GM19035 (cell line): ENCODE data around the gene CYP26C1.
"Not testable (repeated sequence)": the region's sequence is repeated elsewhere in the genome, so short reads cannot be mapped to it uniquely, and the experiment has no call there.

ENCODE experiments used
- ATAC-seq: cut with Tn5 transposase; IDR thresholded peaks from one replicate; pipeline ENCODE4 v1.9.1; 2021; ENCODE audit not compliant: unreplicated experiment

CYP26C1 gene

DNA sequence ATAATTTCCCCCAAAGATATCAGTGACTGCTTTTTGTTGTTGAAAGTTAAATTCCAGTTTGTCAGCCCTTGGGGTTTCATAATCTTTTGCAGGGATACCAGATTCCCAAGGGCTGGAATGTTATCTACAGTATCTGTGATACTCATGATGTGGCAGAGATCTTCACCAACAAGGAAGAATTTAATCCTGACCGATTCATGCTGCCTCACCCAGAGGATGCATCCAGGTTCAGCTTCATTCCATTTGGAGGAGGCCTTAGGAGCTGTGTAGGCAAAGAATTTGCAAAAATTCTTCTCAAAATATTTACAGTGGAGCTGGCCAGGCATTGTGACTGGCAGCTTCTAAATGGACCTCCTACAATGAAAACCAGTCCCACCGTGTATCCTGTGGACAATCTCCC lies 16.3 kb downstream of the CYP26C1 start:
- ATAC-seq: no peak

DNA sequence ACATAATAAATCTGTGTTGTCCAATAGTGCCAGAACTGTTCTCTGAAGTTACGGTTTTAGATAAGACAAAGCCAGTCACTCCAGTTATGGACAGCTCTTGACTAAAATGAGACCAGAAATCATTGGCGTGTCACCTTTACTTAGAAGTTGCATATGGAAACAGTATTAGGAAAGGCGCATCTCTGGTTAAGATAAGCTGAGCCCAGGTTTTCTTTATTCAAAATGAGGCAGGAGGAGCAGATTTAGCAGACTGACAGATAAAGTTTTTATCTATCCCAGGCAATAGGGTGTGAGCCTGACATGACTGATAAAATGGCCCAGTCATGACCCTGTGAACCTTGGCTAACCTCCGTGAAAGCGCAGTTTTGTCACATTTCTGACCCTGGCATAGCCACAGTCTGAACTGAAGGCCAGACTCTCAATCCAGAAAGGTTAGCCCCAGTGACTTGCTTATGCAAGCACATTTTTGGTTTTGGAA lies 17.3 kb downstream of the CYP26C1 start:
- no peak for ATAC-seq

DNA sequence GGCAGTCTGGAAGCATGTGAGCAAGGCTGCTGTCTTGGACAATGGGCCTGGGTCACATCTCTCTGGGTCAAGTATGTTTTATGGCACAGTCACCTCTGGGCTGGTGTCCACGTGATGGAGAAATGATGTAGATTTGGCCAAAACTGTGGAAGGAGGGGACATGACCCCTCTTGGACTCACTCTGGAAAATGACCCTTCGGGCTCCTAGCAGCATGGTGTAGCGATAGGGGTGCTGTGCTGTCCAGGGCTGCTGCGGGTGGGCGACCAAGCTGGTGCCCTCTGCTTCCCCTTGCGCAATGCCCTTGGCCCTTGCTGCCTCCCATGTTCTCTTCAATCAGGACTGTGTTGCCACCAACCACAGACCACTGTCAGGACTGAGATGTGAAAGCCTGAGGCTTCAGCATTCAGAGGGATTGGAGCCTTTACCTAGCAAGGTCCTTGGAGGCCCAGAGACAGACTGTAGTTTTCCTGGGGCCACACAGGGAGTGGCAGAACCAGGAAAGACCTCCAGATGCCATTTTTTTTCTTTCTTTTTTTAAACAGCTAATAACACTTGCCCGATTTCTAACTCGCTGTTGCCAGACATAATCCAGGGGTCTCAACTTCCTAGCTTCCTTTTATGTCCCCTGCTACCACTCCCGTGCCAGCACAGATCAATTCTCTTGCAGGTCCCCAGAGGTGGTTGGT lies 19.2 kb downstream of the CYP26C1 start:
- ATAC-seq: no peak

DNA sequence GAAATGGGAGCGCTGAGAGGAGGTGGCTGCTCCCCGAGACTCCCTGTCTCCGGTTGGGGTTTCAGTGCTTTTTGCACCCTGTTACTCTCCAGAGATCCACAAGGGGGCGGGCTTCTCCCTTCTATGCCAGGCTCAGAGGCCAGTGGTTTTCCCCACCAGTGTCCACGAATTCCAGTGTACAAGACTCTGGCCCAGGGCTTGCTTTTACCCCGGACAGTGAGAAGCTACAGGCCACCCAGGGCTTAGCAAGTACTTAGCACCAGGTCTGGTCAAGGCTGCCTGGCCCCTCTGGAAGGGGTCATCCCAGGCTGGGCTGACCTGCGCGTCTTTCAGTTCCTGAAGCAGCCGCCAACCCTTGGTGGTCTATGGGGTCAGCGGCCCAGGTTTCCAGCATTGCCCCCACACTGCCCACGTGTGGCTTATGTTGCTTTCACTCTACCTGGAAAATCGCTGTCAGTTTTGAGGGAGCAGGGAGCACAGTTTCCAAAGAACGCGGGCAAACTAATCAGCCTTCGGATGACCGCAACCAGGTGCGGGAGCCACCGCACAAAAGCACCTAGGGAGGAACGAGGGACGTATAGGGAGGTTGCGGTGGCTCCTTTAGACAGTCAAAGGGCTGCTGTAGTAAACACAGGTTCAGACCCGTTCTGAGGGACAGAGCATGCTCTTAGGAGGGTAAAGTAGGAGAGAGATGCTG lies 19.9 kb downstream of the CYP26C1 start:
- peak; percentile 53 for ATAC-seq

DNA sequence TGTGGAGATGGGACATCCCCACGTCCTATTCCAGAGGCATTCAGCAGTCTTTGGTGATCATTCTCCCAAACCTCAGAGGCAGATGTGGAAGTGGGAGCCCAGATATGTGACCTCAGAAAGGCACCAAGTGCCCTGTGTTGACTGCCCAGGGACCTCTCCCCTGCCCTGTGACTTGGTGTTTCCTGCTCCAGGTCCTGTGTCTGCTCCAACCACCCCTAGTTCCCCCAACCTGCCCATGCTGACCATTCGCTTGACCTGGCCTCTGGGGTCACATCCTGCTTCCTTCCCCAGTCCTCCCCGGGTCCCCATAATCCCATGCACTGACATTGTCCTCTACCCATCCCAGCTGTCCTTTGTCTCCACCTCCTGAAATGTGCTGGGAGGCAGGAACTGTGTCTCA lies 20.7 kb downstream of the CYP26C1 start:
- no peak for ATAC-seq

DNA sequence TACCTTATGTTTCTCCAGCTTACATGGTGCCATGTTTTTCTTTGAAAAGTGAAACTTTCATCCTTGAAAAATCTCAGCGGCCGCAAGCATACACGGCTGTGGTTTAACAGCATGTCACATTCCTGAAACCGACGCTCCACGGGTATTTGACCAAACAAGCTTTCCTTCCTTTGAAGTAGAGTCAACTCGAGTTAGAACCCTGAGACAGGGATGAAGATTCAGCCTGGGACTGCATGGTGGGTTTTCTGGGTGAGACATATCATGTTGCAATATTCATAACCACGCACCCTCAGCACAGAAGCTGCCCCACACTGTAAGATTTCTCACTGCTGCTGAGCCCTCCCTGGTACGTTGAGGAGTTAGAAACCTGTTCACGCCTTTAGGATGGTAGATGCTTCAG lies 21.2 kb downstream of the CYP26C1 start:
- no peak for ATAC-seq

DNA sequence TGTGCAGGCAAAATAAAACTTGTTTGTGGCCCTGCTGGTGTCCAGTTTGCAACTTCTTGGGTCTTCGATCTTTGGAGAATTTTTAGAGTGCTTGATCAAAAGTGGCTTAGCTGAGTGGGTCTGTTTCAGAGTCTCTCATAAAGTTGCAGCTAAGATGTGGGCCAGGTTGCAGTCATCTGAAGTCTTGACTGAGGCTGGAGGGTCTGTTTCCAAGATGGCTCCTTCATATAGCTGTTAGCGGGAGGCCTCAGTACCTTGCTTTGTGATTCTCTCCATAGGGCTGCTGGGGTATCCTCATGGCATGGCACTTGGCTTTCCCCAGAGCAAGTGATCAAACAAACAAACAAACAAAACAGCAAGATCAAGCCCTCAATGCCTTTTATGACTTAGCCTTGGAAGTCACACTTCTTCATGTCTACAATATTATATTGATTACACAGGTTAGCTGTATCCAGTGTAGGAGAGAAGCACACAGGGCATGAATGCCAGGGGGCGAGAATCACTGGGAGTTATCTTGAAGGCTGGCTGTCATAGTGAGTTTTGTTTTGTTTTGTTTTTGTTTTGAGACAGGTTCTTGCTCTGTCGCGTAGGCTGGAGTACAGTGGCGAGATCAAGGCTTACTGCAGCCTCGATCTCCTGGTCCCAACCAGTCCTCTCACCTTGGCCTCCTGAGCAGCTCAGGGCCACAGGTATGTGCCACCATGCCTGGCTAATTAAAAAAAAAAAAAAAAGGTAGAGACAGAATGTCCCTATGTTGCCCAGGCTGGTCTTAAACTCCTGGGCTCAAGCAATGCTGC lies 23.3 kb downstream of the CYP26C1 start:
- ATAC-seq: no peak

DNA sequence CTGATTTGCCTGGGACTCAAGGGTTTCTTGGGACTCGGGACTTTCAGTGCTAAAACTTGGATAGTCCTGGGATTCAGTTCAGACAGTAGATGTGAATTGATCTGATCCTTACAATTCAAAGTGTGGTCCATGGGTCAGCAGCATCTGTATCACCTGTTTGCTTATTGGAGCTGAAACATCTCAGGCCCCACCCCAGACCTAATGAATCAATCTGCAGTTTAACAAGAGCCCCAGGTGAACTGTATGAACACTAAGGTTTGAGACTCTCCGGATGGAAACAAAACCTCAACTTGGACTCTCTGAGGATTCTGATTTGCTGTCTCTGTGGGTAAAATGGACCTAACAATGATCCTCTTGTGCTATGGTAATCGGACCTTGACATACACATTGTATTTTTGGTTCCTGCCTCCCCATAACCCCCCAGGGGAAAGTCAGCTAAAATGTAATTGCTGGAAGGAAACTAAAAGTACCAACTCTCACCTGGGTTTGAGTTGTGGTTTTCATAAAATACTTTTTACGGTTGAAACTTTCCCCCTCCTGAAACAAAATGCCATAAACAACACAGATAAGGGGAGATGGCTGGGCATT lies 24.8 kb downstream of the CYP26C1 start:
- no peak for ATAC-seq

DNA sequence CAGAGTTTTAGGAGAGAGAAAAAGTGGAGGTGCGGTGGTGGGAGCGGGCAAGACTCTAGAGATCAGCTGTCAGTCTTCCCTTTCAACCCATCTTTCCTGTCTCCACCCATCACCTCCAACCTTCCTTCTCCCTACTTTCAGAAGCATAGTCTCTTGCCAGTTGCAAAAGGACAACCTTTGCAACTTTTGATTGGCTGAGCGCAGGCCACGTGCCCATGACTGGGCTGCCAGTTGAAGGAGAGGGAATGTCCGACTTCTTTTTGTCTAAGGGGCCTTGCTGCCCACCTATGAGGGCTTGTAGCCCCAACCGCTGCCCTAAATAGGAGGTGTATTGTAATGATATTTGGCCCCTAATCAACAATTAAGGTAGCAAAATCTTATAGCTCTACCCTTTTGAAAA lies 25.7 kb downstream of the CYP26C1 start:
- no peak for ATAC-seq

DNA sequence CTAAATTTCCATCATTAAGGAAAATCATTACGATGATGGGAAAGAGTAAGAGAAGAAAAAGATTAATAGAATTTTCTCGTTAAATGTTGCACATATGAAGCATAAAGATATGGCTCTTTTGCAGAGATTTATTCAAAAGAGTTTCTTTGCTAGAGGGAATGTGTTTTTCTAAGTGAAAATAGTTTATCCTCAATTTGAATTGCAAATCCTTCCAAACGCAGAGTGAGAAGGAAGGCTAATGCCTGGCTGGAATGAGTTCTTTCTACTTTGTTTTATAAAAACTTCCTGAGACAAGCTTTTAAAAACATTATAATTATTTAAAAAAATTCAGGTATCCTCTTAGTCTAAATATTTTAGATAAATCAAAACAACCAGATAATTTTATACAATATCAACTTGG lies 27.2 kb downstream of the CYP26C1 start:
- ATAC-seq: no peak

DNA sequence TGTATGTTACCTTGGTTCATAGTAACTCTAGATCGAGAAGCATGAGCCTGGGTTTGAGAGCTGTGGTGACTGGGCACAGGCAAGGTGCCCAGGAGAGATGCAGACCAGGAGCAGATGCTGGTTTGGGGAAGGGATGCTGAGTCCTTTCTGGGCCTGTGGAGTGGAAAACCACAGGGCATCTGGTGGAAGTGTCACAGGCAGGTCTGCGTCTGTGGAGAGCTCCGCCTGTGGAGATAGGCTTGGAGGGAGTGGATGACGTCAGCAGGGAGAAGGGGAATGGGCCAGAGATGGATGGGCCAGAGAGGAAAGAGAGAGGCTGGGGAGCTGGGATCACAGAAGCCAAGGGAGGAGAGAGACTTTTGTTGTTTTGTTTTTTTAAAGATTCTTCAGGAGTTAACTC lies 27.9 kb downstream of the CYP26C1 start:
- ATAC-seq: no peak

DNA sequence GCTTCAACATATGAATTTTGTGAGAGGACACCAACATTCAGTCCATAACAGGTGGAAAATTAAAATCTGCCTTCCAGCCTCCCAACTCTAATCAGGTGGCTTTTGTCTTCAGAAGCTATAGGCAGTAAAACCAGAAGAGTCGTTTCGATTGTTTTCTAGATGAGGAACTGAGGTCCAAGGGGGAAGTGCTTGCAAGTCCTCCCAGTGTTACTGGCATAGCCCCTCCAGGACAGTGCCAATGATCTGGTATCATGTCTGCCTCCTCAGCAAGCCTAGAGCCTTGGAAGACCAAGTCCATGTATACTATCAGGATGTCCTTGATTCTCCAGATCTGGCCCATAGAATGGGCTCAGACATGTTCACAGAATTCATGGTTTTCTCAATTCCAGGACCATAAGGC lies 30.0 kb downstream of the CYP26C1 start:
- no peak for ATAC-seq

DNA sequence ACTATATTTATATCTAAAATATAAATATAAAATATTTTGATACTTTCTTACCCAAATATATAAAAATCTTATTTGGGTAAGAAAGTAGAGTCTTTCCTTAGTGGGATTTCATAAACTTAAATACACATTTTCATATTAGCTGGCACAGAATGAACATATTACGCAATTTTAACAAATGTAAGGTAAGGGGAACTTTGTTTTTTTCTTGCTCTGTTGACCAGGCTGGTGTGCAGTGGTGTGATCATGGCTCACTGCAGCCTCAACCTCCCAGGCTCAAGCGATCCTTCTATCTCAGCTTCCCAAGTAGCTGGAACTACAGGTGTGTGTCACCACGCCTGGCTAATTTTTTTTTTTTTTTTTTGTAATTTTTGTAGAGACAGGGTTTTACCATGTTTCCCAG lies 31.4 kb downstream of the CYP26C1 start:
- ATAC-seq: no peak

DNA sequence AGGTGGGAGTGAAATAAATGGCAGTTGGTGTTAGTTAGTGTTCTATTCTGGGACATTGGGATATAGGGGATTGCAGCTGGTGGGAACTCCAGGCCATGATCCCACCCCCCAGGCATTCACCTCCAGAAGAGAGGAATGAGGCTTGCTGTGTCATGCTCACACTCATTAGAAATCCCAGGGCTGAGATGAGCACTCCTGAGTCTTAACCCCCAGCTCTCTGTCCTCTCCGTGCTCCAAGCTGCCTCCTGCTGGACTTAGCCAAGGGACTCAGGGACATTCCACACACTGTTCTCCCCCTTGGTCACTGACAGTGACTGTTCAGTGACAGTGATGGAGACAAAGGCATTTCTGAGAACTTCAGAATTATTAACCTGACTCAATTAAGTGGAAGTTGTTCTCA lies 34.6 kb downstream of the CYP26C1 start:
- ATAC-seq: no peak

DNA sequence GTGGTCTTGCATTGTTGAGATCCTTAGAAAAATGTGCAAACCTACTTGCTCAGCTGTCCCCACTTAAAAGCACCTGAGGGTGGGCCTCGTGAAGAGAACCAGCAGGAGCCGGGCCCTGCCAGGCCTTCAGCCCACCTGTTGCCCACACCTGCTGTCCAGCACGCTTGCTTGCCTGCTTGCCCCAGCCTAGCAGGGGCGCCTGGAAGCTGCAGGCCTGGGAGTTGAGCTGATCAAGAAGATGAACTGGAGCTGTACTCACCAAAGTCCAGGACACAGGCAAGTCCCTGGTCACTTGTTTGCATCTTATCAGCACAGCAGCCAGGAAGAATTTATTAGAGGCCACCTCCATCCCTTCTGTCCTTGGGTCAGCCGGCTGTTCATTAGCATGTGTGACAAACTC lies 36.3 kb downstream of the CYP26C1 start:
- no peak for ATAC-seq

DNA sequence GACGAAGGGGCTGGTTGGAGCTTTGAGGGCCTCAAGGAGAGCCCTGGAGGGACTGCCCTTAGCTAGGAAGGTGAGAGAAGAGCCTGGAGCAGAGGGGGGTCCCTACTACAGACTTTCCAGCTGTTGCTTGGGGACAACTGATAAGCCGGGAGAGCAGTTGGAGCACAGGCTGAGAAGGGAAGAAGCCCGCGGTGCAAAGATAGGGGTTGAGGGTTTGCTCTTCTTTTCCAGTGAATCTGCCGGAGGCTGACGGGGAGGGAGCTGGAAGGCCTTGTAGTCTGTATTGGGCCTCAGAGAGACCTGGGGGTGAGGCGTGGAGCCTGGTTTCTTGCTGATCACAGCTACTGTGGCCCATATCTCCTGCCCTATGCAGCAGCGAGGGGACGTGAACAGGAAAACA lies 36.8 kb downstream of the CYP26C1 start:
- ATAC-seq: no peak

DNA sequence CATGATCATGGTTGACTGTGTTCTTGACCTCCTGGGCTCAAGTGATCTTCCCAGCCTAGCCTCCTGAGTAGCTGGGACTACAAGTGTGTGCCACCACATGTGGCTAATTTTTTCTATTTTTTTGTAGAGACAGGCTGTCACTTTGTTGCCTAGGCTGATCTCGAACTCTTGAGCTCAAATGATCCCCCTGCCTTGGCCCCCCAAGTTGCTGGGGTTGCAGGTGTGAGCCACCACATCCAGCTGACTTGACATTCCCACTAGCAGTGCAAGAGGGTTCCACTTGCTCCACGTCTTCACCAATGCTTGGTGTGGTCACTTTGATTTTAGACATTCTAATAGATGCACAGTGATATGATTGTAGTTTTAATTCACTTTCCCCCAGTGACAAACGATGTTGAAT lies 38.2 kb downstream of the CYP26C1 start:
- no peak for ATAC-seq

DNA sequence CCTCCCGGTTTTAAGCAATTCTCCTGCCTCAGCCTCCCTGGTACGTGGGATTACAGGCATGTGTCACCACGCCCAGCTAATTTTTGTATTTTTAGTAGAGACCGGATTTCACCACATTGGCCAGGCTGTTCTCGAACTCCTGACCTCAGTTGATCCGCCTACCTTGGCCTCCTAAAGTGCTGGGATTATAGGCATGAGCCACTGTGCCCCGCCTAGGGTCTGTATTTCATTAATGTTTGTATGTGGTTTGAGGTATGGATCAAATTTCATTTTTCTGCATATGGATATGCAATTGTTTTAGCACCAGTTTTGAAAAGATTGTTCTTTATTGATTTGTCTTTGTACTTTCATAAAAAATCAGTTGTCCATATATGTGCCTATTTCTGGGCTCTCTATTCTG lies 39.1 kb downstream of the CYP26C1 start:
- ATAC-seq: no peak

DNA sequence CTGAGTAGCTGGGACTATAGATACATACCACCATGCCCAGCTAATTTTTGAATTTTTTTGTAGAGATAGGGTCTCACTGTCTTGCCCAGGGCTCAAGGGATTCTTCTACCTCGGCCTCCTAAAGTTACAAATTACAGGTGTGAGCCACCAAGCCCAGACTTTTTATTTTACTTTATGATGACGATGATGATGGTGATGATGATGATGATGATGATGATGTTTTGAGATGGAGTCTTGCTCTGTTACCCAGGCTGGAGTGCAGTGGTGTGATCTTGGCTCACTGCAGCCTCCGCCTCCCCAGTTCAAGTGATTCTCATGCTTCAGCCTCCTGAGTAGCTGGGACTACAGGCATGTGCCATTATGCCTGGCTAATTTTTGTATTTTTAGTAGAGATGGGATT lies 40.5 kb downstream of the CYP26C1 start:
- ATAC-seq: not testable (repeated sequence)

DNA sequence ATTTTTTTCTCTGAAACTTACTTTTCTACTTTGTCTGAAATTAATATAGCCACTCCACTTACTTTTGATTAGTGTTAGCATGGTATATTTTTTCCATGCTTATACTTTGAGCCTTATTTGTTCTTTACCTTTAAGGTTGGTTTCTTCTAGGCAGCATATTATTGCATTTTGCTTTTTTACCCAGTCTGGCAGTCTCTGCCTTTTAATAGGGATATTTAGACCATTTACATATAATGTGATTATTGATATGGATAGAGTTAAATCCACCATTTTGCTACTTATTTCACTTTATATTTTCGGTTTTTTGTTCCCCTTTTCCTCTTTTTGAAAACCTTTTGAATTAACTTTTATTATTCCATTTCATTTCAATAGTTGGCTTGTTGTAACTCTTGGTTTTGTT lies 43.4 kb downstream of the CYP26C1 start:
- no peak for ATAC-seq

DNA sequence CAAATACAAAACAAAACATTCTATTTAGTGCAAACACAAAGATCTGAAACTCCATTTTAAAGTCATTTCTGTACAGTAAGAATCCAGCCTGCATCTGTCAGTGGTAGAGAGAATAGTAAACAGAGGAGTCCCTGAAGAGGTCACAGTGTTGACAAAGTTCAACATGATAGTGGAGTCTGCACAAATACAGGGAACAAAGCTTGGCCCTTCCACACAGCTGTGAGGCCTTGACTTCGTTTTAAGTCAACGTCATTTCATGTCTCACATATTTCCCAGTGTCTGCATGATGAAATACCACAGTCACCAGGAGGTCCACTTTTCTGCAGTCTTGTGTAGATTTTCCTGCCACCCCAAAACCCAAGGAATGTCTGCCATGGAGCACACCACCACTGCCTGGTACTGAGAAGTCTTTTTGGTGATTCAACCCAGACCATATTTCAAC lies 46.1 kb downstream of the CYP26C1 start:
- ATAC-seq: no peak
